Testis (tissue), 3 donors: ENCODE results near the gene TNS1. TPM values are rescaled to one million over a fixed set of nuclear protein-coding genes. Genes with fewer than 3 reads are reported as not detected.

ENCODE experiments used
- DNase-seq: peaks from one replicate; pipeline ENCODE4 v3.0.0-alpha.2; 2019
- H3K27ac ChIP-seq, 2 donors: fragments of 200-600 bp; sonication (generic); one replicate each; pipeline ENCODE4 v1.5.1; 2019
- H3K27me3 ChIP-seq: fragments of 200-600 bp; sonication (generic); one replicate; pipeline ENCODE4 v1.5.1; 2019
- H3K36me3 ChIP-seq: fragments of 200-600 bp; sonication (generic); one replicate; pipeline ENCODE4 v1.5.1; 2017; ENCODE audit warnings: low read depth; ENCODE audit errors: missing control alignments
- H3K4me1 ChIP-seq: fragments of 200-600 bp; sonication (generic); one replicate; pipeline ENCODE4 v1.5.1; 2019
- H3K4me3 ChIP-seq, 2 donors: fragments of 200-600 bp; sonication (generic); one replicate each; pipeline ENCODE4 v1.5.1; 2017 to 2019
- H3K9me3 ChIP-seq: fragments of 200-600 bp; sonication (generic); one replicate; pipeline ENCODE4 v1.5.1; 2017
- POLR2A ChIP-seq: fragments of 450-650 bp; IDR thresholded peaks from one replicate; pipeline ENCODE4 v1.6.1; 2017; ENCODE audit warnings: antibody characterized with exemption, mild to moderate bottlenecking, moderate library complexity
- WGBS, 2 donors: methylation state at CpG; one replicate each; pipeline ENCODE4 v1.1.5; 2018; 5-methylcytosine and 5-hydroxymethylcytosine counted together
- intact Hi-C: fragments of 100-400 bp; cut with DNase I; formaldehyde crosslinking; loops from one replicate; pipeline ENCODE4 v1.15.1; 2023; ENCODE audit warnings: low total_unique reads
- polyA plus RNA-seq: library from polyadenylated mRNA; stranded (reverse); fragments of 350-450 nt; fragmentation: Illumina TruSeq; extraction: RNeasy Lipid Tissue Mini Kit (QIAGEN cat#74804); gene quantifications from one replicate; pipeline ENCODE4 v1.2.3, GENCODE V29; 2014; ENCODE audit warnings: low read depth, low replicate concordance; ENCODE audit not compliant: insufficient read depth
- total RNA-seq, 2 donors: library from RNA; depleted of rRNA; stranded (reverse); fragments of >200 nt; gene quantifications; one replicate each; pipeline ENCODE4 v1.2.3, GENCODE V29; 2016
- TF ChIP-seq, protein P1 (sequence below), 3 experiments: fragments of 450-650 bp in 2 of 3; fragments of 200-600 bp in 1 of 3; sonication (generic) in 1 of 3; IDR thresholded peaks; one replicate each; pipeline ENCODE4 v1.5.1; 2016 to 2019; ENCODE audit warnings: antibody characterized with exemption in 3 of 3, mild to moderate bottlenecking in 2 of 3, moderate library complexity in 1 of 3

TNS1 gene
- total and polyA plus RNA-seq, 3 donors from 2014 or later, result 75.9 to 256 (median 227) TPM

- 27 to 31% methylated on average over 4 of the region's 4 CpGs for WGBS, 2 donors
- Histone ChIP-seq H3K27ac (peak overlapping the region in 1 of 2 donors; percentile 57), H3K4me1 (peaks cover 45% of the 10 kb centered on the region), H3K27me3 (no peaks in the 10 kb centered on the region), H3K36me3 (no peaks in the 10 kb centered on the region), H3K9me3 (no peaks in the 10 kb centered on the region), H3K4me3 (no peak overlapping the region)
- no peak for TF ChIP-seq POLR2A
- TF ChIP-seq, protein P1, sequence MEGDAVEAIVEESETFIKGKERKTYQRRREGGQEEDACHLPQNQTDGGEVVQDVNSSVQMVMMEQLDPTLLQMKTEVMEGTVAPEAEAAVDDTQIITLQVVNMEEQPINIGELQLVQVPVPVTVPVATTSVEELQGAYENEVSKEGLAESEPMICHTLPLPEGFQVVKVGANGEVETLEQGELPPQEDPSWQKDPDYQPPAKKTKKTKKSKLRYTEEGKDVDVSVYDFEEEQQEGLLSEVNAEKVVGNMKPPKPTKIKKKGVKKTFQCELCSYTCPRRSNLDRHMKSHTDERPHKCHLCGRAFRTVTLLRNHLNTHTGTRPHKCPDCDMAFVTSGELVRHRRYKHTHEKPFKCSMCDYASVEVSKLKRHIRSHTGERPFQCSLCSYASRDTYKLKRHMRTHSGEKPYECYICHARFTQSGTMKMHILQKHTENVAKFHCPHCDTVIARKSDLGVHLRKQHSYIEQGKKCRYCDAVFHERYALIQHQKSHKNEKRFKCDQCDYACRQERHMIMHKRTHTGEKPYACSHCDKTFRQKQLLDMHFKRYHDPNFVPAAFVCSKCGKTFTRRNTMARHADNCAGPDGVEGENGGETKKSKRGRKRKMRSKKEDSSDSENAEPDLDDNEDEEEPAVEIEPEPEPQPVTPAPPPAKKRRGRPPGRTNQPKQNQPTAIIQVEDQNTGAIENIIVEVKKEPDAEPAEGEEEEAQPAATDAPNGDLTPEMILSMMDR (IDR thresholded peaks at IDR 0.05), result no peak
- no peak for DNase-seq
- intact Hi-C loops, result no loop called here
Measured at GRCh38 chr2:217856871-217857270, 145.9 kb downstream of the TNS1 start.

GRCh38 chr2:217856159-217856558 lies 146.6 kb downstream of the TNS1 start:
- no peak overlapping the region for H3K27ac ChIP-seq
- no peaks in the 10 kb centered on the region for H3K36me3 ChIP-seq
- no peaks in the 10 kb centered on the region for H3K27me3 ChIP-seq
- WGBS, 2 donors, result 73 to 76% methylated on average over 3 to 6 of the region's 6 CpGs
- H3K4me1 ChIP-seq, result peaks cover 52% of the 10 kb centered on the region
- no peak overlapping the region for H3K4me3 ChIP-seq
- intact Hi-C loops, result no loop called here
- no peak for TF ChIP-seq POLR2A
- TF ChIP-seq, protein P1 (IDR thresholded peaks at IDR 0.05), result no peak
- DNase-seq, result no peak
- H3K9me3 ChIP-seq, result no peaks in the 10 kb centered on the region

GRCh38 chr2:217854684-217855420 lies 147.9 kb downstream of the TNS1 start:
- H3K27ac ChIP-seq, result no peak overlapping the region
- no peak overlapping the region for H3K4me3 ChIP-seq
- peaks cover 57% of the 10 kb centered on the region for H3K4me1 ChIP-seq
- H3K27me3 ChIP-seq, result no peaks in the 10 kb centered on the region
- H3K36me3 ChIP-seq, result no peaks in the 10 kb centered on the region
- 73 to 87% methylated on average over 7 of the region's 7 CpGs for WGBS, 2 donors
- no peak for DNase-seq
- no peaks in the 10 kb centered on the region for H3K9me3 ChIP-seq
- no peak for TF ChIP-seq POLR2A
- TF ChIP-seq, protein P1 (IDR thresholded peaks at IDR 0.05), result no peak
- intact Hi-C loops, result no loop called here

DNA sequence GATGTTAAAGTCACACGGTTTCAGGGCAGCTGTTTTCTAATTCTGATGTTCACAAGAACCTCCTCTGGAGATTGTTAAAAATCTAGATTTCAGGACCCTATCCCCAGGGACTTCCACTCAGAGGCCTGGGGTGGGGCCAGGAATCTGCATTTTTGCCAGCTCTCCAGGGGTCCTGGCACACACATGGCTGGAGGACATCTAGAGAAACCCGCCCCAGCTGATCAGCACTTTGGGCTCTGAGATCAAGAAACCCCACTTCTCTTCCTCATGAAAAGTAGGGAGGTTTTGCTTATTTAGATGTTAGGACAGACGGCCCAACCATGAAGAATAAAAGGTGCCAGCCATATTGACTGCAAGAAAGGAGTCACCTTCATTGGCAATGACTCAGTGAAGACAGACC lies 148.8 kb downstream of the TNS1 start:
- 53 to 64% methylated on average over 3 of the region's 3 CpGs for WGBS, 2 donors
- no peaks in the 10 kb centered on the region for H3K27me3 ChIP-seq
- DNase-seq, result no peak
- H3K36me3 ChIP-seq, result no peaks in the 10 kb centered on the region
- no peak overlapping the region for H3K4me3 ChIP-seq
- peaks cover 59% of the 10 kb centered on the region for H3K4me1 ChIP-seq
- H3K9me3 ChIP-seq, result no peaks in the 10 kb centered on the region
- no peak overlapping the region for H3K27ac ChIP-seq
- intact Hi-C loops, result no loop called here
- TF ChIP-seq POLR2A, result no peak
- TF ChIP-seq, protein P1 (IDR thresholded peaks at IDR 0.05), result no peak
